IMR-90 (cell line): ENCODE measurements around the gene KAZN. TPM values are rescaled to one million over a fixed set of nuclear protein-coding genes. Genes with fewer than 3 reads are reported as not detected.

Experiments used
- ATAC-seq: fragments of 200-7000 bp; cut with Tn5 transposase; 2 replicates; pipeline ENCODE4 v1.9.1; 2020; ENCODE audit warnings: low read depth, mild to moderate bottlenecking, moderate library complexity
- BruUV-seq: library from RNA; stranded (reverse); fragments of 400-500 nt; replicated peaks from 2 replicates; lab custom pipeline; 2021; lab: Mats Ljungman, UMichigan
- CTCF ChIA-PET: fragments of 300-600 bp; formaldehyde crosslinking; extraction: SDS; loops from one replicate; lab custom pipeline; 2021; ENCODE audit warnings: antibody characterized with exemption; lab: Yijun Ruan, JAX
- POLR2A ChIA-PET: fragments of 300-600 bp; sonication (Branson Sonifier 250); formaldehyde crosslinking; loops from one replicate; lab custom pipeline; 2022; ENCODE audit warnings: antibody characterized with exemption; ENCODE audit not compliant: unreplicated experiment; lab: Charles Lee
- DNase-seq: peaks from one replicate; pipeline ENCODE4 v3.0.0; 2013
- H2AFZ ChIP-seq: replicated peaks from 2 replicates; pipeline ENCODE3; 2013; ENCODE audit warnings: low read length, mild to moderate bottlenecking; ENCODE audit not compliant: poor library complexity
- H2AK5ac ChIP-seq: 2 replicates; pipeline ENCODE4 v1.6.1; 2013; ENCODE audit warnings: low read depth, low read length, inconsistent platforms
- H2AK9ac ChIP-seq: replicated peaks from 2 replicates; pipeline ENCODE3; 2013; ENCODE audit warnings: mild to moderate bottlenecking, low read depth, low read length, moderate library complexity; ENCODE audit not compliant: poor library complexity
- H2BK120ac ChIP-seq: 2 replicates; pipeline ENCODE4 v1.6.1; 2013; ENCODE audit warnings: low read depth, low read length, inconsistent platforms
- H2BK15ac ChIP-seq: 3 replicates; pipeline ENCODE4 v1.6.1; 2013; ENCODE audit warnings: low read depth, low read length, inconsistent platforms
- H2BK20ac ChIP-seq: 2 replicates; pipeline ENCODE4 v1.6.1; 2013; ENCODE audit warnings: low read depth, mild to moderate bottlenecking, inconsistent platforms, low read length, moderate library complexity
- H2BK5ac ChIP-seq: 2 replicates; pipeline ENCODE4 v1.6.1; 2013; ENCODE audit warnings: mild to moderate bottlenecking, low read depth, low read length, inconsistent platforms; ENCODE audit not compliant: poor library complexity, severe bottlenecking
- H3K14ac ChIP-seq: replicated peaks from 2 replicates; pipeline ENCODE4 v1.6.1; 2013; ENCODE audit warnings: low read depth, low read length, inconsistent platforms
- H3K18ac ChIP-seq: 2 replicates; pipeline ENCODE4 v1.6.1; 2013; ENCODE audit warnings: low read depth, low read length, control low read depth
- H3K23ac ChIP-seq: 2 replicates; pipeline ENCODE4 v1.6.1; 2013; ENCODE audit warnings: low read depth, low read length, inconsistent platforms
- H3K27ac ChIP-seq: 2 replicates; pipeline ENCODE4 v1.5.1; 2013; ENCODE audit warnings: mild to moderate bottlenecking, control low read depth, low read length; ENCODE audit not compliant: insufficient read depth
- H3K27me3 ChIP-seq: 2 replicates; pipeline ENCODE4 v1.6.1; 2013; ENCODE audit warnings: low read length; ENCODE audit not compliant: control insufficient read depth, insufficient read depth
- H3K36me3 ChIP-seq: 2 replicates; pipeline ENCODE4 v1.6.1; 2013; ENCODE audit warnings: low read length, mixed read lengths; ENCODE audit not compliant: control insufficient read depth, insufficient read depth
- H3K4ac ChIP-seq: 2 replicates; pipeline ENCODE4 v1.6.1; 2013; ENCODE audit warnings: low read depth, low read length, inconsistent platforms
- H3K4me1 ChIP-seq: 2 replicates; pipeline ENCODE4 v1.6.1; 2013; ENCODE audit warnings: low read length, mixed read lengths; ENCODE audit not compliant: control insufficient read depth, insufficient read depth
- H3K4me2 ChIP-seq: 2 replicates; pipeline ENCODE4 v1.6.1; 2013; ENCODE audit warnings: low read depth, mild to moderate bottlenecking, control low read depth, low read length, moderate library complexity
- H3K4me3 ChIP-seq: 2 replicates; pipeline ENCODE4 v1.5.1; 2013; ENCODE audit warnings: low read depth, mild to moderate bottlenecking, control low read depth, low read length, moderate library complexity; ENCODE audit not compliant: insufficient read depth
- H3K56ac ChIP-seq: 2 replicates; pipeline ENCODE4 v1.6.1; 2013; ENCODE audit warnings: low read length, inconsistent platforms; ENCODE audit not compliant: insufficient read depth; ENCODE audit errors: extremely low read depth
- H3K79me1 ChIP-seq, 2 experiments: 2 replicates each; pipeline ENCODE4 v1.6.1; 2013; ENCODE audit warnings: low read length in 2 of 2, inconsistent platforms in 1 of 2, low read depth in 1 of 2
- H3K9ac ChIP-seq: 2 replicates; pipeline ENCODE4 v1.6.1; 2013; ENCODE audit warnings: low read depth, low read length, control low read depth
- H3K9me1 ChIP-seq: 2 replicates; pipeline ENCODE4 v1.6.1; 2013; ENCODE audit warnings: low read length, inconsistent platforms; ENCODE audit not compliant: insufficient read depth
- H3K9me3 ChIP-seq: 2 replicates; pipeline ENCODE4 v1.6.1; 2013; ENCODE audit warnings: low read length; ENCODE audit not compliant: control insufficient read depth, insufficient read depth
- H4K20me1 ChIP-seq: 2 replicates; pipeline ENCODE4 v1.6.1; 2013; ENCODE audit warnings: low read length, inconsistent platforms; ENCODE audit not compliant: insufficient read depth
- H4K5ac ChIP-seq: 2 replicates; pipeline ENCODE4 v1.6.1; 2013; ENCODE audit warnings: mild to moderate bottlenecking, low read depth, low read length, control low read depth
- H4K8ac ChIP-seq, 2 experiments: 2 replicates each; pipeline ENCODE4 v1.6.1; 2013; ENCODE audit warnings: low read depth in 2 of 2, low read length in 2 of 2, control low read depth in 1 of 2, inconsistent platforms in 1 of 2
- H4K91ac ChIP-seq: 2 replicates; pipeline ENCODE4 v1.6.1; 2013; ENCODE audit warnings: low read depth, low read length, inconsistent platforms; ENCODE audit not compliant: insufficient read depth
- BHLHE40 ChIP-seq: fragments of 150-350 bp; IDR thresholded peaks from 2 replicates; pipeline ENCODE4 v1.6.1; 2016; ENCODE audit warnings: mild to moderate bottlenecking, low read depth, low read length
- WGBS, 2 experiments: methylation state at CpG; one replicate each; pipeline versions ENCODE4 v1.1.5 to v1.1.7; 2013; ENCODE audit warnings: missing lambda C conversion rate in 2 of 2; ENCODE audit not compliant: insufficient read length in 1 of 2; ENCODE audit errors: extremely low coverage in 2 of 2; 5-methylcytosine and 5-hydroxymethylcytosine counted together
- dilution Hi-C: fragments of 300-500 bp; cut with HindIII; formaldehyde crosslinking; loops from one replicate; pipeline ENCODE4 v1.14.3; 2018; ENCODE audit warnings: low sequenced_read_pairs; ENCODE audit not compliant: unreplicated experiment
- in situ Hi-C: fragments of 300-500 bp; cut with MboI; formaldehyde crosslinking; loops from 3 replicates; pipeline ENCODE4 v1.14.3; 2019; ENCODE audit warnings: low sequenced_read_pairs, inconsistent platforms, mixed read lengths
- intact Hi-C: fragments of 100-400 bp; cut with micrococcal nuclease; formaldehyde crosslinking; loops from 2 replicates; pipeline ENCODE4 v1.10.0; 2022
- polyA plus RNA-seq, 3 experiments: library from polyadenylated mRNA; depleted of rRNA; stranded (reverse); fragments of >200 nt; gene quantifications; 2 replicates each; pipeline ENCODE4 v1.2.3, GENCODE V29; 2012; ENCODE audit warnings: low replicate concordance in 1 of 3
- total RNA-seq: library from RNA; depleted of rRNA; stranded (reverse); fragments of >200 nt; gene quantifications from 2 replicates; pipeline ENCODE4 v1.2.3, GENCODE V29; 2012

KAZN gene
- total and polyA plus RNA-seq, 2 of the 4 experiments (the other 2 are of a cell fraction) = 5.2 to 10.5 TPM

DNA sequence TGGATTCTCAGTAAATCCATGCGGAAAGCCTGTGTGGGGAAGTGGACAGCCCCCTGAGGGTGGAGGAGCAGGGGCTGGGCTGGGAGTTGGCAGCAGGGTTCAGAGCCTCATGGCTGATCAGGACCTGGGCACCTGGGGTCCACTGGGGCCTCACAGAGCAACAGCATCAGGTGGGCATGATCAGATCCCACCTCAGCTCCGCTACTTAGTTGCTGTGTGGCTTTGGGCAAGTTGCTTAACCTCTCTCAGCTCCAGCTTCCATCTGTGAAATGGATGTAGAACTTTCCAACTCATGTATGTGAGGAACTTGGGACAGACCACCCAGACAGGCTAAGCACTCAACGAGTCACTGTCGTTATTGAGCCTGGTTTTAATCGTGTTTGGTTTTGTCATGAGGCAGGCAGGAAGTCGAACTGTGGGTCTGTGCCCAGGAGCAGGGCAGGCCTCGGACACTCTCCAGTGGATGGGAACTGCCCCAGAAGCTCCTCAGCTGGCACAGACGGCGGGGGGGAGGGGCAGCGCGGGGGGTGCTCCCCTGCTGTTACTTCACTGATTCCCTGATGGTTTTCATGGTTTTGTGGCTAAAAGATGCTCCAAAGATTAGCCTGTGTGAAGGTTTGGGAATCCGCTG lies 399.3 kb downstream of the KAZN start:
- Histone ChIP-seq H3K18ac (peak overlapping the region; percentile 3; the same call in 1 of the 2 replicates), H3K14ac (peak overlapping the region; percentile 94), H3K4ac (peak overlapping the region; percentile 70), H2BK20ac (no peak overlapping the region), H2AK5ac (peak overlapping the region; percentile 54; the same call in 1 of the 2 replicates), H3K79me1 (peaks cover 23 to 73% of the 10 kb centered on the region in 2 experiments), H2AK9ac (peak overlapping the region; percentile 38), H3K27me3 (no peaks in the 10 kb centered on the region), H3K4me1 (peaks cover 23% of the 10 kb centered on the region), H3K27ac (peak overlapping the region; percentile 36), H3K23ac (peak overlapping the region; percentile 52; the same call in 1 of the 2 replicates), H4K8ac (peak overlapping the region in 1 of 2 experiments; percentile 77; a peak in 2 of 4 replicates), H3K9me1 (peaks cover 35% of the 10 kb centered on the region), H2BK15ac (peak overlapping the region; percentile 70; the same call in 2 of the 3 replicates), H2BK120ac (peak overlapping the region; percentile 66), H3K36me3 (peaks cover 2% of the 10 kb centered on the region; the same call in 1 of the 2 replicates), H2AFZ (peak overlapping the region; percentile 18), H2BK5ac (peak overlapping the region; percentile 45), H3K4me2 (no peak overlapping the region), H3K56ac (no peak overlapping the region), H4K20me1 (peaks cover 20% of the 10 kb centered on the region), H4K91ac (peak overlapping the region; percentile 46), H4K5ac (peak overlapping the region; percentile 16; the same call in 1 of the 2 replicates), H3K4me3 (no peak overlapping the region), H3K9ac (no peak overlapping the region), H3K9me3 (no peaks in the 10 kb centered on the region)
- ChIA-PET CTCF (interaction anchor here (0.6 kb wide), 1 partner anchor 22 kb away, joined by 7 read pairs; no protein-coding TSS in a partner anchor), POLR2A (no interaction called here)
- dilution Hi-C loops (no loop called here), intact Hi-C loops (no loop called here), in situ Hi-C loops (no loop called here)
- no peak for TF ChIP-seq BHLHE40
- WGBS, 2 experiments = no CpG with 5 or more reads among the region's 12 CpGs
- DNase-seq (peak; percentile 41), ATAC-seq (no peak)
- BruUV-seq = no TSS peak
